GM10248 (cell line): ENCODE results near the gene SCLY.

Experiments
- CTCF ChIA-PET: fragments of 300-600 bp; sonication (Branson Sonifier 250); formaldehyde crosslinking; extraction: SDS; loops from one replicate; lab custom pipeline; 2021; ENCODE audit warnings: antibody characterized with exemption; lab: Yijun Ruan, JAX
- POLR2A ChIA-PET: fragments of 350-650 bp; sonication (Branson Sonifier 250); formaldehyde crosslinking; extraction: SDS; loops from one replicate; lab custom pipeline; 2020; ENCODE audit warnings: antibody characterized with exemption; lab: Yijun Ruan, JAX
- DNase-seq: peaks from one replicate; pipeline ENCODE4 v3.0.0; 2012; ENCODE audit errors: extremely low spot score
- CTCF ChIP-seq: IDR thresholded peaks from 2 replicates; pipeline ENCODE4 v1.5.1; 2012; ENCODE audit warnings: mild to moderate bottlenecking, low read depth; ENCODE audit errors: extremely low read depth, missing control alignments, control extremely low read depth

Gene SCLY

GRCh38 chr2:238097988-238098871 lies 37.4 kb downstream of the SCLY start:
- POLR2A ChIA-PET: no interaction called here
- DNase-seq: peak; percentile 82
- TF ChIP-seq CTCF: no peak
- CTCF ChIA-PET: interaction anchor here (0.8 to 2.0 kb wide), 4 partner anchors 10 to 165 kb away, joined by 3 to 9 read pairs (median 4); no protein-coding TSS in a partner anchor

GRCh38 chr2:238098901-238099713 lies 38.3 kb downstream of the SCLY start:
- CTCF ChIA-PET: interaction anchor here (0.8 to 2.0 kb wide), 5 partner anchors 10 to 165 kb away, joined by 3 to 9 read pairs (median 3); no protein-coding TSS in a partner anchor
- no peak for DNase-seq
- POLR2A ChIA-PET: no interaction called here
- no peak for TF ChIP-seq CTCF

GRCh38 chr2:238099714-238100048 lies 38.9 kb downstream of the SCLY start:
- no peak for DNase-seq
- ChIA-PET POLR2A (no interaction called here), CTCF (interaction anchor here (1.2 to 1.7 kb wide), 2 partner anchors 121 to 164 kb away, joined by 3 read pairs; no protein-coding TSS in a partner anchor)

GRCh38 chr2:238100049-238100820 lies 39.4 kb downstream of the SCLY start, which contains the start of gene ESPNL:
Gene ESPNL, plus strand, starts transcription at chr2:238100340. Its CDS starts 80 bp downstream, at chr2:238100420.
- no peak for TF ChIP-seq CTCF
- no peak for DNase-seq
- ChIA-PET CTCF (interaction anchor here (1.7 kb wide), 1 partner anchor 122 kb away, joined by 3 read pairs; no protein-coding TSS in a partner anchor), POLR2A (no interaction called here)

More at GRCh38 chr2:238099714-238100048, 38.9 kb downstream of the SCLY start:
- no peak for TF ChIP-seq CTCF

- no peak for DNase-seq
- CTCF ChIA-PET: no interaction called here
- POLR2A ChIA-PET: no interaction called here
- no peak for TF ChIP-seq CTCF
Observed at GRCh38 chr2:238100821-238101771, 40.3 kb downstream of the SCLY start.
